Prostate gland (tissue), 2 donors: Measurements from ENCODE around the gene CHIT1.

Experiments used
- POLR2A ChIP-seq: fragments of 450-650 bp; IDR thresholded peaks from one replicate; pipeline ENCODE4 v1.6.1; 2016; ENCODE audit warnings: antibody characterized with exemption, mild to moderate bottlenecking
- POLR2AphosphoS5 ChIP-seq: sonication (generic); formaldehyde crosslinking; IDR thresholded peaks from one replicate; pipeline ENCODE4 v1.6.1; 2017; ENCODE audit warnings: antibody characterized with exemption
- TF ChIP-seq, protein P1 (sequence below), 4 experiments: fragments of 200-600 bp in 2 of 4; fragments of 450-650 bp in 2 of 4; sonication (generic) in 2 of 4; IDR thresholded peaks; 1 replicate in 3 of 4; 2 replicates in 1 of 4; pipeline ENCODE4 v1.5.1; 2016 to 2019; ENCODE audit warnings: antibody characterized with exemption in 4 of 4, mild to moderate bottlenecking in 2 of 4, moderate library complexity in 2 of 4

- TF ChIP-seq, protein P1, sequence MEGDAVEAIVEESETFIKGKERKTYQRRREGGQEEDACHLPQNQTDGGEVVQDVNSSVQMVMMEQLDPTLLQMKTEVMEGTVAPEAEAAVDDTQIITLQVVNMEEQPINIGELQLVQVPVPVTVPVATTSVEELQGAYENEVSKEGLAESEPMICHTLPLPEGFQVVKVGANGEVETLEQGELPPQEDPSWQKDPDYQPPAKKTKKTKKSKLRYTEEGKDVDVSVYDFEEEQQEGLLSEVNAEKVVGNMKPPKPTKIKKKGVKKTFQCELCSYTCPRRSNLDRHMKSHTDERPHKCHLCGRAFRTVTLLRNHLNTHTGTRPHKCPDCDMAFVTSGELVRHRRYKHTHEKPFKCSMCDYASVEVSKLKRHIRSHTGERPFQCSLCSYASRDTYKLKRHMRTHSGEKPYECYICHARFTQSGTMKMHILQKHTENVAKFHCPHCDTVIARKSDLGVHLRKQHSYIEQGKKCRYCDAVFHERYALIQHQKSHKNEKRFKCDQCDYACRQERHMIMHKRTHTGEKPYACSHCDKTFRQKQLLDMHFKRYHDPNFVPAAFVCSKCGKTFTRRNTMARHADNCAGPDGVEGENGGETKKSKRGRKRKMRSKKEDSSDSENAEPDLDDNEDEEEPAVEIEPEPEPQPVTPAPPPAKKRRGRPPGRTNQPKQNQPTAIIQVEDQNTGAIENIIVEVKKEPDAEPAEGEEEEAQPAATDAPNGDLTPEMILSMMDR (IDR thresholded peaks at IDR 0.05): no peak
- TF ChIP-seq POLR2A: no peak
- TF ChIP-seq POLR2AphosphoS5: no peak
Measured at GRCh38 chr1:203197625-203198024, 31.8 kb downstream of the CHIT1 start.
